Head of caudate nucleus (tissue), 42 donors: Measurements from ENCODE around the gene REX1BD.
"Not testable (repeated sequence)": the region's sequence is repeated elsewhere in the genome, so short reads cannot be mapped to it uniquely, and the experiment has no call there.

Experiments used
- DNase-seq, 42 donors: peaks; one replicate each; pipeline versions ENCODE4 v3.0.0 to v3.0.0-alpha.2; 2020 to 2021; ENCODE audit warnings: mixed read lengths in 7 of 42
- intact Hi-C: fragments of 100-400 bp; cut with DNase I; formaldehyde crosslinking; loops from one replicate; pipeline ENCODE4 v1.15.0; 2022

REX1BD gene

GRCh38 chr19:18574691-18575291, 13.8 kb upstream of the REX1BD start:
- intact Hi-C loops, result no loop called here
- DNase-seq, result no peak

GRCh38 chr19:18576383-18576782, 12.2 kb upstream of the REX1BD start:
- no peak for DNase-seq
- intact Hi-C loops, result no loop called here

- intact Hi-C loops, result no loop called here
- DNase-seq, result no peak
Observed at GRCh38 chr19:18577365-18577914, 11.2 kb upstream of the REX1BD start.

GRCh38 chr19:18580311-18580710, 8.3 kb upstream of the REX1BD start:
- no peak for DNase-seq
- intact Hi-C loops, result loop anchor here (10.0 kb wide), 1 partner anchor 106 kb away; no protein-coding TSS in a partner anchor

GRCh38 chr19:18586306-18586705, 2.3 kb upstream of the REX1BD start:
- intact Hi-C loops, result loop anchor here (10.0 kb wide), 1 partner anchor 112 kb away; no protein-coding TSS in a partner anchor
- DNase-seq, result no peak

GRCh38 chr19:18587561-18587960, 1.0 kb upstream of the REX1BD start:
- intact Hi-C loops, result loop anchor here (10.0 kb wide), 1 partner anchor 113 kb away; no protein-coding TSS in a partner anchor
- DNase-seq, result no peak

- intact Hi-C loops, result loop anchor here (10.0 kb wide), 1 partner anchor 113 kb away; no protein-coding TSS in a partner anchor
Observed at GRCh38 chr19:18587962-18588610, 512 bp upstream of the REX1BD start.

GRCh38 chr19:18589380-18590272, 1.0 kb downstream of the REX1BD start:
- intact Hi-C loops, result loop anchor here (2.0 to 10.0 kb wide), 2 partner anchors 115 to 259 kb away; no protein-coding TSS in a partner anchor
- DNase-seq, result peak in 38 of 42 donors; percentile 34 to 79 (median 60)

More at GRCh38 chr19:18587962-18588610, 512 bp upstream of the REX1BD start:
- DNase-seq, result peak in 2 of 42 donors; percentile 9 to 37

GRCh38 chr19:18590273-18591272, 2.0 kb downstream of the REX1BD start:
- intact Hi-C loops, result loop anchor here (2.0 kb wide), 1 partner anchor 258 kb away; no protein-coding TSS in a partner anchor
- DNase-seq, result peak; percentile 76 to 92 (median 85)

- intact Hi-C loops, result loop anchor here (2.0 kb wide), 1 partner anchor 257 kb away; no protein-coding TSS in a partner anchor
- no peak for DNase-seq
Observed at GRCh38 chr19:18591735-18592385, 3.3 kb downstream of the REX1BD start.

- intact Hi-C loops, result not testable (repeated sequence)
Observed at GRCh38 chr19:18592732-18593131, 4.1 kb downstream of the REX1BD start.

GRCh38 chr19:18593367-18594095, 4.9 kb downstream of the REX1BD start:
- no peak for DNase-seq
- intact Hi-C loops, result no loop called here

More at GRCh38 chr19:18592732-18593131, 4.1 kb downstream of the REX1BD start:
- DNase-seq, result not testable (repeated sequence)

GRCh38 chr19:18594096-18594823, 5.7 kb downstream of the REX1BD start:
- intact Hi-C loops, result no loop called here
- DNase-seq, result peak in 39 of 42 donors; percentile 42 to 82 (median 67)

GRCh38 chr19:18594824-18595373, 6.3 kb downstream of the REX1BD start:
- intact Hi-C loops, result no loop called here
- no peak for DNase-seq

- intact Hi-C loops, result no loop called here
Observed at GRCh38 chr19:18595475-18595874, 6.9 kb downstream of the REX1BD start.

GRCh38 chr19:18596752-18597157, 8.2 kb downstream of the REX1BD start:
- peak in 2 of 42 donors; percentile 29 to 50 for DNase-seq

More at GRCh38 chr19:18595475-18595874, 6.9 kb downstream of the REX1BD start:
- no peak for DNase-seq

More at GRCh38 chr19:18596752-18597157, 8.2 kb downstream of the REX1BD start:
- intact Hi-C loops, result no loop called here
